ENCODE measurements around the gene CFAP61. TPM values are rescaled to one million over a fixed set of nuclear protein-coding genes. Genes with fewer than 3 reads are reported as not detected.
"Not testable (repeated sequence)": the region's sequence is repeated elsewhere in the genome, so short reads cannot be mapped to it uniquely, and the experiment has no call there.

The CFAP61 gene
- total RNA-seq, 4 donors from 2014 or later, result 0.18 to 0.80 (median 0.57) TPM

GRCh38 chr20:20353576-20353975 lies 301.2 kb downstream of the CFAP61 start:
- H3K4me1 ChIP-seq, result no peaks in the 10 kb centered on the region
- no peak overlapping the region for H3K27ac ChIP-seq
- WGBS, result 70% methylated on average over 3 of the region's 3 CpGs
- DNase-seq (ENCODE audit: low spot score in 2 of 2), result no peak
- H3K9me3 ChIP-seq, result no peaks in the 10 kb centered on the region
- H3K27me3 ChIP-seq, result no peaks in the 10 kb centered on the region
- TF ChIP-seq POLR2AphosphoS5 (IDR thresholded peaks at IDR 0.05) (no peak), CTCF (IDR thresholded peaks at IDR 0.05) (no peak), EP300 (IDR thresholded peaks at IDR 0.05) (no peak), POLR2A (IDR thresholded peaks at IDR 0.05) (no peak)
- H3K36me3 ChIP-seq, result no peaks in the 10 kb centered on the region
- H3K4me3 ChIP-seq, result no peak overlapping the region

- not testable (repeated sequence) for H3K27ac ChIP-seq; DNase-seq (ENCODE audit: low spot score in 2 of 2); H3K36me3 ChIP-seq; H3K4me3 ChIP-seq; H3K4me1 ChIP-seq; H3K27me3 ChIP-seq; H3K9me3 ChIP-seq
Measured at GRCh38 chr20:20355503-20355902, 303.2 kb downstream of the CFAP61 start.

GRCh38 chr20:20358801-20359200 lies 306.5 kb downstream of the CFAP61 start:
- H3K27me3 ChIP-seq, result peaks cover 38% of the 10 kb centered on the region
- TF ChIP-seq CTCF (IDR thresholded peaks at IDR 0.05) (no peak), POLR2A (IDR thresholded peaks at IDR 0.05) (no peak), POLR2AphosphoS5 (IDR thresholded peaks at IDR 0.05) (no peak), EP300 (IDR thresholded peaks at IDR 0.05) (no peak)
- H3K4me1 ChIP-seq, result peaks cover 21% of the 10 kb centered on the region
- DNase-seq (ENCODE audit: low spot score in 2 of 2), result no peak
- no peaks in the 10 kb centered on the region for H3K36me3 ChIP-seq
- no peaks in the 10 kb centered on the region for H3K9me3 ChIP-seq
- H3K4me3 ChIP-seq, result no peak overlapping the region
- H3K27ac ChIP-seq, result no peak overlapping the region

- WGBS, result 70% methylated on average over 6 of the region's 6 CpGs
- H3K36me3 ChIP-seq, result no peaks in the 10 kb centered on the region
- DNase-seq (ENCODE audit: low spot score in 2 of 2), result no peak
- H3K4me1 ChIP-seq, result peaks cover 29% of the 10 kb centered on the region
- TF ChIP-seq CTCF (IDR thresholded peaks at IDR 0.05) (no peak), POLR2A (IDR thresholded peaks at IDR 0.05) (no peak), POLR2AphosphoS5 (IDR thresholded peaks at IDR 0.05) (no peak), EP300 (IDR thresholded peaks at IDR 0.05) (no peak)
- H3K9me3 ChIP-seq, result no peaks in the 10 kb centered on the region
- no peak overlapping the region for H3K27ac ChIP-seq
- no peak overlapping the region for H3K4me3 ChIP-seq
- H3K27me3 ChIP-seq, result peaks cover 46% of the 10 kb centered on the region
Measured at GRCh38 chr20:20359628-20360027, 307.3 kb downstream of the CFAP61 start.

GRCh38 chr20:20360464-20360863 lies 308.1 kb downstream of the CFAP61 start:
- H3K27me3 ChIP-seq, result peaks cover 55% of the 10 kb centered on the region

More at GRCh38 chr20:20360464-20360863, 308.1 kb downstream of the CFAP61 start:
- 3% methylated on average over 6 of the region's 6 CpGs for WGBS
- Histone ChIP-seq H3K36me3 (no peaks in the 10 kb centered on the region), H3K27ac (no peak overlapping the region), H3K4me1 (peaks cover 35% of the 10 kb centered on the region), H3K9me3 (no peaks in the 10 kb centered on the region), H3K4me3 (no peak overlapping the region)
- TF ChIP-seq POLR2A (IDR thresholded peaks at IDR 0.05) (no peak), EP300 (IDR thresholded peaks at IDR 0.05) (no peak), CTCF (IDR thresholded peaks at IDR 0.05) (peak; percentile 40 to 77), POLR2AphosphoS5 (IDR thresholded peaks at IDR 0.05) (no peak)
- no peak for DNase-seq (ENCODE audit: low spot score in 2 of 2)

Measured in suprapubic skin (tissue), 4 donors.